Neutrophil (primary cell): ENCODE data around the gene BTNL9.

ENCODE experiments used
- H3K27ac ChIP-seq: fragments of 200-600 bp; sonication (generic); 2 replicates; pipeline ENCODE4 v1.5.1; 2016; ENCODE audit warnings: mild to moderate bottlenecking, moderate library complexity
- H3K27me3 ChIP-seq: fragments of 200-600 bp; sonication (generic); 2 replicates; pipeline ENCODE4 v1.6.0; 2016; ENCODE audit warnings: mild to moderate bottlenecking
- H3K36me3 ChIP-seq: fragments of 200-600 bp; sonication (generic); 2 replicates; pipeline ENCODE4 v1.5.1; 2017
- H3K4me1 ChIP-seq, 2 experiments: fragments of 200-600 bp in 1 of 2; sonication (generic) in 1 of 2; 1 replicate in 1 of 2; 2 replicates in 1 of 2; pipeline versions ENCODE4 v1.5.1 to v1.6.1; 2013 to 2016; ENCODE audit warnings: low read depth in 1 of 2, low read length in 1 of 2, mild to moderate bottlenecking in 1 of 2, moderate library complexity in 1 of 2; ENCODE audit not compliant: control insufficient read depth in 1 of 2, insufficient read depth in 1 of 2
- H3K4me3 ChIP-seq, 2 experiments: fragments of 200-600 bp in 1 of 2; sonication (generic) in 1 of 2; 1 replicate in 1 of 2; 2 replicates in 1 of 2; pipeline ENCODE4 v1.5.1; 2013 to 2016; ENCODE audit warnings: low read depth in 1 of 2, low read length in 1 of 2, mild to moderate bottlenecking in 1 of 2, moderate library complexity in 1 of 2
- H3K9me3 ChIP-seq: fragments of 200-600 bp; sonication (generic); 2 replicates; pipeline ENCODE4 v1.5.1; 2016
- CTCF ChIP-seq: fragments of 200-600 bp; sonication (generic); IDR thresholded peaks from 2 replicates; pipeline ENCODE4 v1.5.1; 2016; ENCODE audit warnings: antibody characterized with exemption

Gene BTNL9

GRCh38 chr5:181108578-181109165, 68.6 kb downstream of the BTNL9 start:
- H3K4me1 ChIP-seq, result no peaks in the 10 kb centered on the region
- no peak overlapping the region for H3K27ac ChIP-seq
- H3K9me3 ChIP-seq, result no peaks in the 10 kb centered on the region
- peaks cover 98% of the 10 kb centered on the region for H3K27me3 ChIP-seq
- H3K4me3 ChIP-seq, result no peak overlapping the region
- no peaks in the 10 kb centered on the region for H3K36me3 ChIP-seq
- TF ChIP-seq CTCF, result no peak

- Histone ChIP-seq H3K27me3 (peaks cover 100% of the 10 kb centered on the region), H3K36me3 (no peaks in the 10 kb centered on the region), H3K4me1 (no peaks in the 10 kb centered on the region), H3K27ac (no peak overlapping the region), H3K9me3 (no peaks in the 10 kb centered on the region), H3K4me3 (no peak overlapping the region)
- no peak for TF ChIP-seq CTCF
These were observed 69.5 kb downstream of the BTNL9 start for GRCh38 chr5:181109489-181110013.

- no peak for TF ChIP-seq CTCF
- H3K4me1 ChIP-seq, result no peaks in the 10 kb centered on the region
- H3K9me3 ChIP-seq, result no peaks in the 10 kb centered on the region
- H3K4me3 ChIP-seq, result no peak overlapping the region
- no peaks in the 10 kb centered on the region for H3K36me3 ChIP-seq
- H3K27ac ChIP-seq, result no peak overlapping the region
- peaks cover 100% of the 10 kb centered on the region for H3K27me3 ChIP-seq
These were observed 70.9 kb downstream of the BTNL9 start for GRCh38 chr5:181111010-181111409.
